PFSK-1 (cell line): ENCODE data around the gene KHNYN.

Source experiments
- POLR2AphosphoS5 ChIP-seq: IDR thresholded peaks from 2 replicates; pipeline ENCODE4 v1.6.1; 2012; ENCODE audit warnings: low read depth, mild to moderate bottlenecking, control low read depth, low read length, moderate library complexity
- TF ChIP-seq, protein P1 (sequence below), 2 experiments: IDR thresholded peaks; 2 replicates each; pipeline versions ENCODE4 v1.6.1 to v1.8.0; 2011 to 2012; ENCODE audit warnings: low read depth in 2 of 2, low read length in 2 of 2, control low read depth in 1 of 2, inconsistent platforms in 1 of 2, mild to moderate bottlenecking in 1 of 2, moderate library complexity in 1 of 2; ENCODE audit not compliant: insufficient read depth in 1 of 2

GRCh38 chr14:24430143-24430681 is 458 bp downstream of the KHNYN start:
- TF ChIP-seq, protein P1, sequence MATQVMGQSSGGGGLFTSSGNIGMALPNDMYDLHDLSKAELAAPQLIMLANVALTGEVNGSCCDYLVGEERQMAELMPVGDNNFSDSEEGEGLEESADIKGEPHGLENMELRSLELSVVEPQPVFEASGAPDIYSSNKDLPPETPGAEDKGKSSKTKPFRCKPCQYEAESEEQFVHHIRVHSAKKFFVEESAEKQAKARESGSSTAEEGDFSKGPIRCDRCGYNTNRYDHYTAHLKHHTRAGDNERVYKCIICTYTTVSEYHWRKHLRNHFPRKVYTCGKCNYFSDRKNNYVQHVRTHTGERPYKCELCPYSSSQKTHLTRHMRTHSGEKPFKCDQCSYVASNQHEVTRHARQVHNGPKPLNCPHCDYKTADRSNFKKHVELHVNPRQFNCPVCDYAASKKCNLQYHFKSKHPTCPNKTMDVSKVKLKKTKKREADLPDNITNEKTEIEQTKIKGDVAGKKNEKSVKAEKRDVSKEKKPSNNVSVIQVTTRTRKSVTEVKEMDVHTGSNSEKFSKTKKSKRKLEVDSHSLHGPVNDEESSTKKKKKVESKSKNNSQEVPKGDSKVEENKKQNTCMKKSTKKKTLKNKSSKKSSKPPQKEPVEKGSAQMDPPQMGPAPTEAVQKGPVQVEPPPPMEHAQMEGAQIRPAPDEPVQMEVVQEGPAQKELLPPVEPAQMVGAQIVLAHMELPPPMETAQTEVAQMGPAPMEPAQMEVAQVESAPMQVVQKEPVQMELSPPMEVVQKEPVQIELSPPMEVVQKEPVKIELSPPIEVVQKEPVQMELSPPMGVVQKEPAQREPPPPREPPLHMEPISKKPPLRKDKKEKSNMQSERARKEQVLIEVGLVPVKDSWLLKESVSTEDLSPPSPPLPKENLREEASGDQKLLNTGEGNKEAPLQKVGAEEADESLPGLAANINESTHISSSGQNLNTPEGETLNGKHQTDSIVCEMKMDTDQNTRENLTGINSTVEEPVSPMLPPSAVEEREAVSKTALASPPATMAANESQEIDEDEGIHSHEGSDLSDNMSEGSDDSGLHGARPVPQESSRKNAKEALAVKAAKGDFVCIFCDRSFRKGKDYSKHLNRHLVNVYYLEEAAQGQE (IDR thresholded peaks at IDR 0.05; ENCODE audit: insufficient read depth in 1 of 2, low read depth in 2 of 2, low read length in 2 of 2) = no peak
- TF ChIP-seq POLR2AphosphoS5 = no peak
